CD4-positive, alpha-beta T cell treated with Interleukin-1 beta for 1 hour (primary cell): ENCODE measurements around the gene BAIAP3.

ENCODE experiments used
- DNase-seq, 2 donors: peaks; one replicate each; pipeline ENCODE4 v3.0.0-alpha.2; 2020 to 2022

BAIAP3 gene

DNA sequence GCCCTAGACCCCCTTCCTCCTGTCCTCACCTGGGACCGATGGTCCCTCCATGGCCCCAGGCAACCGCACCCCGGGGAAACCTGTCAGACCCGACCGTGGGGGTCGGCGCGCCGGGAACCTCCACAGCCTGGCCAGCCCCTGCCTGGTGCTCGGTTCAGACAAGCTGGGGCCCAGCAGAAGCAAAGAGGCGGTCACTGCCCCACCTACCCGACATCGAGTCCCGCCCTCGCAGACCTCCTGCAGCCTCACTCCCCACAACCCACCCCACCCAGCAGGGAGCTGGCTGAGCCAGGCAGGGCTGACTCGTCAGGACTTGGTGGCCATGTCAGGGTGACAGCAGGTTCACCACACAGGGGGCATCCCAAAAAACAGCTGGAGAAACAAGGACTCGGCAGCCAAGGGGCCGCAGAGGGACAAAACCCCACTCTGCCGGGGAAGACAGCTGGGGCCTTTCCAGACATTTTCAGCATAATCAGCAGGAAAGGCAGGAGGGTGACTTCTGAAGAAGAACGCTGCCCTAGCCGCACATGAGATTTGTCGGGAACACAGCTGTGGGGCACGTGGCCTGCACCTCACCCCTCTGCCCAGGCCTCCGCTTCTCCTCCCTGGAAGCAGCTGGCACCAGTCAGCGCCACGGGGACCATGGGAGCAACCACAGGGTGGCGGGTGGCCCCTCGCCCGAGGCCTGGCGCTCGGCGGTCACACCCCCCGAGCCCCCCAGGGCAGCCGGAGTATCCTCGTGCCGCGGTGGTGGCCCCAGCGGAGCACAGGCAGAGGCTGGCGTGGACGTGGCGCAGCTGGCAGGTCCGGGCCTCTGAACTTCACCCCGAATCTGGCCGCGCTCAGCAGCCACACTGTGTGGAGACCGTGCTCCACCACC is 41.2 kb downstream of the BAIAP3 start:
- no peak for DNase-seq

DNA sequence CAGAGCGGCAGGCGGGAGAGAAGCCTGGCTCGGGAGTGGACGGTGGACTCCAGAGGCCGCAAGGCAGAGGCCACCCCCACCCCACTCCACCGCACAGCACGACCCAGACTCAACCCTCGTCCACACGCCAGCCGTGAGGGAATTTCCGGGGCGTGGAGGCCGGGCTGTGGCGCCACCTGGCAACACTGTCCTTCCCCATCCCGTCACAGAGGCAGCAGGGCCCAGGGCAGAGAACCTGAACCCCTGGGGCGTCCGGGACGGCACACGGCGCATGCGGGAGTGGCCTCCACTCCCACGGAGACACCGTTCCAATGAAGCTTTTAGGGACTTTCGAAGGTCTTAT is 41.8 kb downstream of the BAIAP3 start:
- DNase-seq, result no peak

DNA sequence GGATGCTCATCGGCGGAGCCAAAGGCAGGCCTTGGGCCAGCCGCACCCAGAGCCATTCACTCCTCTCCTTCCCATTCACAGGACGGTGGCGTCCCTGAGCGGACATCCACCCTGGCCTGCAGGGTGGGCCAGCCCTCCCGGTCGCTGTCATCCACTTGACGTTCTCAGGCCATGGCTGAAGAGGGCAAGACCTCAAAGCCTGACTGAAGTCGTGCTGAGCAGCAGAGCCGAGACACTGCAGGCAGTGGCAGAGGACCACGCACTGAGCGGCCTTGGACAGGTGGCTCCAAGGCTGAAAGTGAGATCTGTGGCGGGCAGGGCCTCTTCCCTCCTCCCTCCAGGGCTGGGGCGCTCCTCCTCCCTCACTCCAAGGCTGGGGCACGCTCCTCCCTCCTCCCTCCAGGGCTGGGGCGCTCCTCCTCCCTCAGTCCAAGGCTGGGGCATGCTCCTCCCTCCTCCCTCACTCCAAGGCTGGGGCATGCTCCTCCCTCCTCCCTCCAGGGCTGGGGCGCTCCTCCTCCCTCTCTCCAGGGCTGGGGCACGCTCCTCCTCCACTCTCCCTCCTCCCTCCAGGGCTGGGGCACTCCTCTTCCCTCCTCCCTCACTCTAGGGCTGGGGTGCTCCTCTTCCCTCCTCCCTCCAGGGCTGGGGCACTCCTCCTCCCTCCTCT is 42.4 kb downstream of the BAIAP3 start:
- no peak for DNase-seq

DNA sequence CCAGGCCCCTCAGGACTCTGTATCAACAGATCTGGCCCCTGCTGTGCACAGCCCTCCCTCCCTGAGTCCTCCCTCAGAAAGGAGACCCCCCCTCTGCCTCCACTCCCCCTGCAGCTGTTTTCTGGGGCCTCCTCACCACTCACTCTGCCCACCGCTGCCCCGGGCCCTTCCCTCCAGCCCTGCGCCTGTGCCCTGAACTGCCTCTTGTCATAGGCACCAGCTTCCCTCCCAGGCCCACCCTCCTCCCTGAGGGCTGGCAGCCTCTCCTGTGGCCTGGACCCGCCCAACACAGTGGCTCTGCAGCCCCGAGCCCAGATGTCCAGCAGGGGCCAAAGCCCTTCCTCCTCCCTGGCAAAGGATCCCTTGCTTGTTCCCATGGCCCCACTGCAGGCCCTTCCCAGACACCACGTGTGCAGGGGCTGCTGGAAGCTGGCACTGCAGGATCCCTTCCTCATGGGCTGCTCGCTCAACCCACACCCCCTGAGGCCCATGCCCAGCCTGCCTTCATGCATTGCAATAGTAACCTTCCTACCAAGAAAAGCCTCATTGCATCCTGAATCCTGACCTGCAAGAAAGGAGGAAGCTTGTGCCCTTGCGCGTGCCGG is 44.1 kb downstream of the BAIAP3 start:
- no peak for DNase-seq

DNA sequence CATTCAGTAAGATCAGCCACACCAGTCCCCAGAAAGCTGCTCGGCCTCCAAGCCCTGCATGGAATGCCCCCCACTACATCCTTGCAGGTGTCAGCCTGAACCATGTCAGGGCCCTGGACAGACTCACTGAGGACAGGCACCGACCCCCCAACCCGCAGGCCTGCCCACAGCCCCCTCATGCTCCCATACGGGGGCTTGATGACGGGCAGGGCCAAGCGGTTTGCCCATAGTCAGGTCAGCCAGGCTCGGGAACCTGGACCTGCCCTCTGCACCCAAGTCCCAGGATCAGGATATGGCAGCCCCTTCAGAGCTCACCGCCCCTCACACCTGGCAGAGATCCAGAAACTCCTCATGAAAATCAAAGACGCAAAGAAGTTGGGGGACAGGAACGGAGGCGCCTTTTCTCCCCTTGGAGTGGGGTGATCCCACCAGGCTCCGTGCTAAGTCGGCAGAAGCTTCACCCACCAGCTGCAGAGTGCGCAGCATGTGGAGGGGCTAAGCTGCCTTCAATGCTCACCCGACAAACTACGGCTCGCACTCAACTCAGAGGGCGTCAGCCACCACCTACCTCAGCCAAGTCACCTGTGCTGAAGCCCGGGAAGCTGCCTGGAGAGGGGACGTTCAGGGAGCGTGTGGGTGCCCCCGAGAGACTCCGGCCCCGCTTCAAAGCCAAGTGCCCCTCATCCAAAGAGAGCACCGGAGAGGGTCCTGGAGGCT is 44.8 kb downstream of the BAIAP3 start:
- DNase-seq, result no peak

DNA sequence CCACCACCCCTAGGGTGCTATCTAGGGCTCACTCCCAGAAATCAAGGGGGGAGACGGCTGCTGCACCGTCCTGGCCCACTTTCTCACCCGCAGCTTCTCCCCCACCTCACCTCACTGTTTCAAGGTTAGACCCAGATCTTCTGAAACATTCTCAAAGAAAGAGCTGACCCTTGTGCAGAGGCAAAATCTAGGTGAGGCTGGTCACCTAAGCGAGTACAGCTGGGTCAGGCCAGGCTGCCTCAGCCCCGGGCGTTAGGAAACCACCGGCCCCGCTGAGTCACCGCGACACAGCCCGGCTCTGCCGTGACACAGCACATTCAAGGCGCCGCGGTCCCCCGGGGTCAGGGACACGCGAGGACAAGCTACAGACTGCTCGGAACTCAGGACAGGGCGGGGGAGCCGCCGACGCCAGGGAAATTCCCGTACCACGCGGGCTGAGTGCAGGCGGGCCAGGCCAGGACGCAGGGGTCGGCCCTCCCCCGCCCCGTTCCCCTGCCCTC is 45.4 kb downstream of the BAIAP3 start:
- DNase-seq, result peak; percentile 66 to 79

DNA sequence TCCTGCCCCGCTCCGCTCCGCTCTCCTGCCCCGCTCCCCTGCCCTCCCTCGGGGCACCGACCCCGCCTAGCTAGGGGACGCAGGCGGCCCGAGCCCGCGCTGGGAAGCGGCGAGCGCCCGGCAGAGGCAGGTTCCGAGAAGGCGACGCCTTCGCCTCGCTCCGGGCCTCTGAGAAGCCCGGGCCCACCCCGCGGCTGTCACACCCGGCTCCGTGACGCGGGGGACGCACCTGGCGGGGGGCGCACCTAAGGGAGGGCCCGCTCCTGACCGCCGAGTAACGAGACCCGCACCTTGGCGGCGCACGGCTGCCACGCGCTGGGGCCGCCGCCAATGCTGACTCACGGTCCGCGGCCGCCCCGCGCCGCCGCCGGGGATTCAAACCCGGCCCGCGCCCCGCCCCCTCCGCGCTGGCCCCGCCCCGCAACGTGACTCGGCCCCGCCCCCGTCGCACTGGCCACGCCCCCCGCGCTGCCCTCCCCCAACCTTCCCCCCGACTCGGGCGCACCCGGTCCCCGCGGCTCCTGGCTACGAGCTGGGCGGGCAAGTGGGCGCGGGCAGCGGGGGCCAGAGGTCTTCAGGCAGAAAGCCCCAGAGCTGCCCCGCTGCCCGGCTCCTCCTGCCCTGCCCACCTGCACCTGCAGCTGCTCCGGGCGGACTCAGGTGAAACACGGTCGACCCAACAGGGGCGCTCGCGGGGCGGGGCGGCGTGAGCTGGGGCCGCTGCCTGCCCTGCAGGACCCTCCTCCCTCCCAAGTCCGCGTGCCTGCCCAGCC is 46.0 kb downstream of the BAIAP3 start:
- DNase-seq, result peak; percentile 52 to 55

DNA sequence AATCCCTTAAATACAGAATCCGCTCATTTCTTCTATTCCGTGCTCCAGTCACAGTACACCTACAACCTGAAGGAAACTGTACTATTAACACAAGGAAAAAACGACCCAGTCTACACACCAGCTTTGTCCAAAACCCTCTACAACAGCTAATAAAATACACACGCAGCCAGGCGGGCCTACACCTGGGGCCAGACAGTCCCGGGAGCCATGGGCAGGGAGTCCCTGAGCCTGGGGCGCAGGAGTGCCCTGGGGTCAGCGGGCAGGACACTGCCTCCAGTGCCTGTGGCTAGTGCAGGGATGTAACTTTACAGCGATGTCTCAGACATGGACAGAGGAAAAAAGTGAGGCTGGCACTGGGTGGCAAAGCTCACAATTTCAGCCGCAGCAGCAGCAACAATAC is 46.8 kb downstream of the BAIAP3 start:
- DNase-seq, result no peak

DNA sequence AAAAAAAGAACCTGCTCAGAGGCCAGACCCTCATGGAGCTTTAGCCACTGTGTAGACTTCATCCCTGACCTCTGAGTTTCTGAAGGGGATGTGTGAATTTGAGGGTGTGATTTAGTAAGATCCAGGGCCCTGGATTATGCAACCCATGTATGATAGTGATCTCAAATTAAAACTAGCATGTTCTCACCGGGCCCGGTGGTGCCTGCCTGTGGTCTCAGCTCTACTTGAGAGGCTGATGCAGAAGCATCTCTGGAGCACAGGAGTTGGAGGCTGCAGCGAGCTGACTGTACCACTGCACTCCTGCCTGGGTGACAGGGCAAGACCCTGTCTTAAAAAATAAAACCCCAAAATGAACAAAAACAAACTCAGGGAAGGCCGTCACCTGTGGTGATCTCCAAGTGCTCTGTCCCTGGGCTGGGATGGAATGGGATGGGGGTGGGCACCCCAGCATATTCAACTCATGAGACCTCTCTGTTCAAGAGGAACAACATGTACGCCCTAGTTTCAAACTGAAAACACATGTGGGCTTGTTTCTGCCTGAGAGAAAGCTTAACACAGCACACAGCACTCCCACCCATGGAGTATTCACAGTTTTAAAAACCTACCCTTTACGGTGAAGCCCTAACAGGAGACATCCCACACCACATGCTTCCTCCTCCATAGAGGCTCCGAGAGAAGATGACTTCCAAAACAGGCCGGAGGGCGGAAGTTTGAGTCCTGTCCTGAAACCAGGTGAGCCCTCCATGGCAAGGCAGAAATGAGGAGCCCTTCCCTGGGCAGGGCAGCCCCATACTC is 48.4 kb downstream of the BAIAP3 start:
- DNase-seq, result no peak

DNA sequence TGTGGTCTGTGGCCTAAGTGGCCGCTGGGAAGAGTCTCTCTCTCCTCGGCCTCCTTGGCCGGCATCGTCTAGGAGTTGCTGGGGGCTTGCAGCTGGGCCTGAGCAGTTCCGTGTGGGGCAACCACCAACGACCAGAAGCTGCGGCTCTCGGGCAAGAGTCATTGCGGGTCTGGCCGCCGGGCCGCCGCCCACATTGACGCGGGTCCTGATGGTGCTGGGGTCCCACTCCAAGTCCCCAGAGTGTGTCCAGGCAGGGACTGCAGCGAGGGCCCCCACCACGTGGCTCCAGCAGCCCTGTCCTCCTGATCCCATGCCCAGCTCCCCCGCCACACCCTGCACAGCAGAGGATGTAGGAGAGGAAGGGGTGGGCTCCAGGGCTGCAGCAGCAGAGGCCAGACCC is 50.1 kb downstream of the BAIAP3 start:
- no peak for DNase-seq

DNA sequence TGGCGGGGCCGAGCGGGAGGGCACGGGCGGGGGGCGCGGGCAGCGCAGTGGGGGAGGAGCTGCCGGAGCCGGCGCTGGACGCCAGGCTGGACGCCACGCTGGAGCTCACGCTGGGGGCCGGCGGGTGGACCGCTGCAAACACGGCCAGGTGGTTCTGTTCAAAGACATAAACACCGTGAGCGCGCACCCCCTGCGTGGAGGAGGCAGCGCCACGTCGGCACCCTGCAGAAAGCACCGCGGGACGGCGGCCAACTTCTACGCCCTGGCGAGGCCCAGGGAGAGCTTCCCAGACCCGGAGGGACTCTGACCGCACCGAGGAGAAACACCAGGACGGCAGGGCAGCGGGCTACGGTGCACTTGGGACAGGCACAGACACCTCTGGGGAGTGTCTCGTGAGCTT is 51.8 kb downstream of the BAIAP3 start:
- DNase-seq, result no peak

DNA sequence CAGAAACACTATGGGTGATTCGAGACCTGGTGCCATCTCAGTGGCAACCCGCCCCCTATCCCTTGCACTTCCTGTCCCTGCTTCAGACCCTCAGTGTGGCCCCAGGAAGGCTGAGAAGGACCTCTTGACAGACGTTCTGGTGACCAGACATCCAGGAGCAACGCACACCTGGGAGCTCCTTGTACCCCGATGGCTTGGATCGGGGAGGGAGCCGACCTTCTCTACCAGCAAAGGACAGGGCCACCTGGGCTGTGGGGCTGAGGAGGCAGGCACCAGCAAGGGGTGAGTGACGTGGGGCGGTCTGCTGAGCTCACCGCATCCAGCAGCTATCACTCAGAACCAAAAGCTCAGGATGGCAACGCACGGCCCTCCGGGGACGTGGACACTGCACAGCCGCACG is 53.9 kb downstream of the BAIAP3 start:
- DNase-seq, result no peak

DNA sequence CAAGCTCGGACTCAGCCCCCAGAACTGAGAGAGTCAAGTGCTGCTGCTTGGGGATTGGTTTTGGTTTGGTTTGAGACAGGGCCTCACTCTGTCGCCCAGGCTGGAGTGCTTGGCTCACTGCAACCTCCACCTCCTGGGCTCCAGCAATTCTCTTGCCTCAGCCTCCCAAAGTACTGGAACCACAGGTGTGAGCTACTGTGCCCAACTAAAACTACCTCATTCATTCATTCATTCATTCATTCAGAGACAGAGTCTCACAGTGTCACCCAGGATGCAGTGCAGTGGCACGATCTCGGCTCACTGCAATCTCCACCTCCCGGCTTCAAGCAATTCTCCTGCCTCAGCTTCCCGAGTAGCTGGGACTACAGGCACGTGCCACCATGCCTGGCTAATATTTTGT is 56.3 kb downstream of the BAIAP3 start:
- no peak for DNase-seq

DNA sequence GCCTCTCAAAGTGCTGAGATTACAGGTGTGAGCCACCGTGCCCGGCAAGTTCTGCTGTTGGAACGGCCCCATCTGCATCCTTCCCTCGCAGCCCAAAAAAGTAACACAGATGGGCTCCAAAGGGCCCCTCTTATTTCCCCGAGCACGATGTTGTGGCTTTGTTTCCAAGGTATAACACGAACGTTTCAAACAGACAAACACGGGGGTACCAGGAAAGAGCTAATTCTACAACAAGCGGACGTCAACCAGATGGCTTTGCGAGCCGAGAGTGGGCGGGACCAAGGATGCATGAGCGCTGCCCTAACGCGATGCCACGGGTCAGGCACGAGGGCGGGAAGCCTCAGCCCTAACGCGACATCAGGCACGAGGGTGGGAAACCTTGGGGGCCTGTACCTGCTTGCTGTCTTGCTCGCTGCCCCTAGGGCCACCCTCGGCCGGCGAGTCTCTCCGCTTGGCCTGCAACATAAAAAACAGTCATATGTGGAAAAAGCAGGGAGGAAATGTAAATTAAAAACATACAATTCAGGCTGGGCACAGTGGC is 56.9 kb downstream of the BAIAP3 start:
- no peak for DNase-seq

DNA sequence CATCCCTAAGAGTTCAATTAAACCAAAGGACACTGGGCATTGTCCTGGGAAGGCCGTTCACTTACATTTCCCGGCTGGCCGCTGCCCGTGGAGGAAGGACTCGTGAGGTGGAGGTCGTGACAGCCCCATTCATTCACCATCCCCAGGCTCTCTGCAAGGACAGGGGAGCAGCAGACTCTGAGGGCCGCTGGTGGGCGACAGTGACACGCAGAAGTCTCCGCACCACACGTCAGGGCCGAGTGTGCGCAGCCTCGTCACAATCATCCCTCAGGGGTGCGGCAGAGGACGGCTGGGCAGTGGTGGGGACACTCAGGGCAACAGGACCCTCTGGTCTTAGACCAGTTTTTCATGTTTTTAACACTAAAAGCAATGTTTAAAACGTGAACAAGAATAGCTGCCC is 59.4 kb downstream of the BAIAP3 start:
- no peak for DNase-seq

DNA sequence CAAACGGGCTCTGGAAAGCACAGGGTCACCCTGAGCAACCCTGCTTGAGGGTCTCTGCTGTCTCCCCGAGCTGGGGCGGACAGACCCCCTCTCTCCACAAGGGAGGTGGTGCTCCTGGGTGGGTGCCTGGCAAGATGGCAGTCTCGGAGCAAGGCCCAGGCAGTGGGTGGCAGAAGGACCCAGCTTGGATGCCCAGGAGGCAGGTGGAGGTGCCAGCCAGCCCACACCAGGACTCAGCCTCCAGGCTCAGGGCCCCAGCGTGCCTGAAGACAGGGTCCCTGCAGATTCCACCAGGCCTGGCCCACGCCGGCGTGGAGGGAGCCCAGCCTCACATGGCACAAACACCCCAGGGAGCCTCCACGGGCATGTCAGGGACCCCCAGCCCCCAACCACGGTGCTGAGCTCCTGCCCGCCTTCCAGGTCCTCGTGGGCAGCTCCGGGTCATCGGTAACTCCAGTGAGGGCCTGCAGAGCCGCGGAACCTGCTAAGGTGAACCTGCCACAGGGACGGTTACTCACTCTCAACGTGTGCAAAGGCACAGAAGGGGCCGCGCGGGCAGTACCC is 60.2 kb downstream of the BAIAP3 start:
- no peak for DNase-seq

DNA sequence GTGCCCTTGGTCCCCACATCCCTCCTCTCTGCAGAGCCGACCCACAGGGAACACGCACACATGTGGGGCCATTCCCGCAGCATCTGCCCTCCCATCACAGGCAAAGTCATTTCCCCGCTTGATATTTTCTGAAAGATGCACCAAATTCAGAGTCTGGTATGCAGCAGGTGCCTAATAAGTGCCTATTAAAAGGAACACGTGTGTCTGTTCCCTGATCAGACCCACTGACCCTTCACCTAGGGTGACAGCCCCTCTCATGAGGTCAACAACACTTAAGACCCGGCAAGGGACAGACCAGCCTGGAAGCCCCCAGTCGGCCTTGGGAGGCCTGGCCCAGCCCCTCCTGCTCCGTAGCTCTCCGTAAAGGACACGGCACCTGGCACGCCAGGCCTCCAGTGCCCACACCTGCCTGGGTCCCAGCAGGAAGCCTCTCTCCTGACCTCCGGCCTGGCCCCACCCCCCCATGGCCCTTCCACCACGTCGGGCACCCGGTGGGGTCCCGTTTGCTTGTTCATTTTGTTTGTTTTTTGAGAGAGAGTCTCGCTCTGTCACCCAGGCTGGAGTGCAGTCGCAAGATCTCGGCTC is 61.0 kb downstream of the BAIAP3 start:
- no peak for DNase-seq

DNA sequence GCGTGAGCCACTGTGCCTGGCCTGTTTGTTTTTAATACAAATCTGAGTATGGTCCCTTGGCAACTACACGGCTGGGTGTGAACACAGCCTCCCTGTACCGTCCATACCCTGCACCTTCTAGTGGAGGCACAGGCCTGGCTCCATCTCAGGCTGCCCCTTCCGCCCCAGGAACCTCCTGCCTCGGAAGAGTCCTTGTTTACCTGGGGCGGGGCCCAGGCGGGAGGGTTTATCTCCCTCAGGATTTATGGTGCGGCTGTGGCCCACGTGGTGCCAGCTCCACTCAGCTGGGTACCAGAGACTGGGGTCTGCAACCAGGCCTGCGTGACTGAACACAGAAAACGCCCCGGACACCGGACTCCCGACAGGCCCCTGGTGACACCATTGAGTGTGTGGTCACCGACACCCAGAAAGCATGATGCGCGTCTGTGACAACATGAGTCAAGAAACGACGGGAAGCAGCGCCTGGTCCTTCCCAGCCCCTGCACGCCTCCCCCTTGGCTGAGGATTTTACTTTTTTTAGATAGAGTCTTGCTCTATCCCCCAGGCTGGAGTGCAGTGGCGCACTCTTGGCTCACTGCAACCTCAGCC is 62.1 kb downstream of the BAIAP3 start:
- no peak for DNase-seq

DNA sequence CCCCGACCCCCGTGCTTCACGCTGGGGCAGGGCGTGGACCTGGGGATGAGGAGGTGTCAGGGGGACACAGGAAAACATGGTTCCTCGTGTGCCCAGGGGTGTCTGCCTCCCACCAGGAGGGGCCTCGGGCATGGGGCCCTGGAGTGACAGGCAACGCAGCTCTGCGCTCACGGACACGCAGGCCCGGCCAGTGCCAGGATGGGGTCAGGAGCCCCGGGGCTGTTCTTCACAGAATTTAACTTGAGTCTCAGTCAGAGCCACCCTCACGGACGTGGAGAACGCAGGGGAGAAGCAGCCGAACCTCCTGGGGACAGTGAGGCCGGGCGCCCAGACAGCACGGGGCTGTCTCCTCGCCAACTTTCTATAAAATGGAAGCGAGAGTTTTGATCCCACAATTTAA is 64.3 kb downstream of the BAIAP3 start:
- DNase-seq, result no peak

DNA sequence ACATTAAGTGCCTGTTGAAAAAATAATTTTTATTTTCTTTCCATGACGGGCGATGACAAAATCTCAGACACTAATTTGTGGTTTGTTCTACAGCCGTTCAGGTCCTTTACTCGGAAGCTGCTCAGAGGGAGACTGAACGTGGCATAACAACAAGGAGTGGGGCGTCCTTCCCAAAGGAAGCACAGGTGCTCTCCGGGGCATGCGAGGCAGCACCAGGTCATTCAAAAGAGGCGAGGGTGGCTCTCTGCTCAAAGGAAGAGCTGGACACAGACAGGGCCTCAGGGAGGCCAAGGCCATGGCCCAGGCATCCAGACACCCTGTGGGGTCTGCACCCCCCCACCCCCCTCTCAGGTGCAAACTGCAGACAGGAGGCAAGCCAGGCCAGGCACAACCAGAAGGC is 64.9 kb downstream of the BAIAP3 start:
- DNase-seq, result no peak
